CD1c-positive myeloid dendritic cell (primary cell): ENCODE data around the gene COIL.
A peak's percentile ranks its signal among the peaks of the same experiment; 100 is the strongest.

ENCODE experiments used
- DNase-seq: peaks from one replicate; pipeline ENCODE4 v3.0.0-alpha.2; 2016; ENCODE audit errors: extremely low spot score

The COIL gene

GRCh38 chr17:56935461-56935860, 25.4 kb downstream of the COIL start:
- no peak for DNase-seq

DNA sequence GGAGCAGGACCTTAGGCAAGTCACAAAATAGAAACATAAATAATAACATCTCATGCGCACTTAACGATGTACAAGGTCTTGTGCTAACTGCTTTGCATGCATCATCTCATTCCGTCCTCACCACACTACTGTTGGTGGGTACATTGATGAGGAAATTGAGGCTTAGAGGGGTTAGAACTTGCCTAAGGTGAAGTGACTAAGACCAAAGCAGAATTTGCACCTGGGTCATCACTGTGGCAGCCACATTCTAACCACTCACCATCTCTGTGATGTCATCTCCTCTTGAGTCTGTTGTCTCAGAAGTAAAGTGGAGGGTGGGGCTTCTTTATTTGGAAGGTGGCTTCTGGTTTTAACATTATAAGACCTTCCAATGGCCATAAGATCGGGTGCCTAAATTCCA, 26.6 kb downstream of the COIL start:
- DNase-seq = no peak

DNA sequence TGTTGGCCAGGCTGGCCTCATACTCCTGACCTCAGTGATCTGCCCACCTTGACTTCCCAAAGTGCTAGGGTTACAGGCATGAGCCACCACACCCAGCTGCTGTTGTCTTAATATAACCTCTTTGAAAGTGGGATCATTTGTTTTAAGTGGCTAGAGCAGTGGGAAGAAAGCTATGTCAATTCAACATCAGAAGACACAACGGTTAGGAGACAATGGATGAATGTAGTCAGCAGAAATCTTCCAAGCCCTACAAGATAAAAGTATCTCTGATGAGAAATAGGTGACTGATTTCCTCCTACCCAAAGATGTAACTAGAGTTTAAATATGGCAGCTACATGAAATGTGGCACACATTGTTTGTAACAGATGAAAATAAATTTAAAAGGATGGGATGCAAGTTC, 27.0 kb downstream of the COIL start:
- no peak for DNase-seq

DNA sequence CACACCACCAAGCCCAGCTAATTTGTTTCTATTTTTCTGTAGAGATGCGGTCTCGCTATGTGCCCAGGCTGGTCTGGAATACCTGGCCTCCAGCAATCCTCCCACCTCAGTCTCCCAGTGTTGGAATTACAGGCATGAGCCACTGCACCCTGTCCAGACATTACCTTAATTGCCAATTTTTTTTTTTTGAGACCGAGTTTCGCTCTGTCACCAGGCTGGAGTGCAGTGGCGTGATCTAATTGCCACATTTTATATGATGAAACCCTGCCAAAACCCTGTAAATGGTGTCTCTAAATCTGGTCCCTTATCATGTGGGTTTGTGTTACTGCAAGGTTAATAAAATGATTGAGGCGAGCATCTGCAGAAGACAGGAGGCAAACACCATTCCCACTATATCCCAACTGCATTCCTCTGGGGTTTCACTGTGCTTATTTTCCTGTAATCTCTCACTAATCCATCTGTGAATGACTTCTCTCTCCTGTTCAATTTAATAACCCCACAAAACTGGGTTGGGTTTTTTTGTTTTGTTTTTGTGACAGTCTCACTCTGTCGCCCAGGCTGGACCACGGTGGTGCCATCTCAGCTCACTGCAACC, 27.6 kb downstream of the COIL start:
- no peak for DNase-seq

DNA sequence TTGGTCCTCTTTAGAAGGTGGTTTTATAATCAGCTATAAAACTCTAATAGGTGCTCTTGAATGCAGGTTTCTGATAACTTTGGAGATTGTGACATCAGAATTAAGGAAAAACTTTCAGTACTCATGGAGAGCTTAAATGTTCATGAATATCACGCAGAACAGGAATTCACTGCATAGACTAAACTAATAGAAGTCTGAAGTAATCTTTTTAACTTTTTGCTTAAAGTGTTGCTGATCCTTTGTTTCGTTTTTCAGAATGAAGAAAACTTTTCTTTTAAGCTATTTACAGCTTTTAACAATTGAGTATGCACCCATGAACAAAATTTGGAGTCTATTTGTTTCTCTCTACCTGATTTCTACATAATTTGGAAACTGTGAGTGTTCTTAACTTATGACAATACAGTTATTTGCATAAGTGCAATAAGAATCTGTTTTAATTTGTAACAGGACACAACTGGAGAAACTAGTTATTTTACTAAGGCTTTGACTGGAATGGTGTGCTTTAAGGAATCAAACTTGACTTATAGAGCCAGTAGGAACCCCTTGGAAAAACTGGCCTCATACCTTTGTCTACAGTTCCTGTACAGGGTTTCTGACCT, 30.0 kb downstream of the COIL start:
- no peak for DNase-seq

GRCh38 chr17:56929362-56929969, 31.4 kb downstream of the COIL start:
- no peak for DNase-seq

DNA sequence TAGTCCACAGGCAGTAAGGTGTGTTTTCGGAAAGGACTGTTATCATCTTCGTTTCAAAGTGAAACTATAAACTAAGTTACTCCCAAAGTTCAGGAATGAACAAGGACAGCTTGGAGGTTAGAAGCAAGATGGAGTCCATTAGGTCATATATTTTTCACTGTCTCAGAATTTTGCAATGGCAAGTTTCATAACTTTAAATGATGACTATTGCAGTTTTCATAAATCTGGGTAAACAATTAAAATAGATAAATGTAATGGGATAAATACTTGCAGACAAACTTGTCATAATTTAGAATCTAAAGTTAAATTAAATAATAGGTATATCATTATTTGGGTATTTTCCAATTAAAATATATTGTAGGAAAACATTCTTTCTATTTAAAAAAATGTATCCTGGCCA, 32.3 kb downstream of the COIL start:
- DNase-seq = no peak

DNA sequence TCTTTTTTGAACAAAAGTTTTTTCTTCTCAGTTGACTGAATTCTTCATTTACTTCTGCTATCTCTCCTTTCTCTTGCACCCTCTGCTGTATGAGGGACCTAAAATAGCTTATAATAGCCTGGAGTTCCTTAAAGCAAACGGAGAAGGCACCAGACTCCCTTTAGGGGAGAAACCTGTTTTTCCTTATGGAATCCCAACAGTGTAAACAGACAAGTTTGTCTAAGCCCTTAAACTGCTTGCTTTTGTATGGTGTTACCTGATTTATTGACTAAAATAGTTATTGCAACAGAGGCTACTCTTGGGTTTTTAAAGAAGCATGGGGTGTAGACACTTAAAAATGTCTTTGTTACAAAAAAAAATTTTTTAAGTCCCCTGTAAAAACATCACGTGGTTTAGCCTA, 34.1 kb downstream of the COIL start:
- DNase-seq = no peak

DNA sequence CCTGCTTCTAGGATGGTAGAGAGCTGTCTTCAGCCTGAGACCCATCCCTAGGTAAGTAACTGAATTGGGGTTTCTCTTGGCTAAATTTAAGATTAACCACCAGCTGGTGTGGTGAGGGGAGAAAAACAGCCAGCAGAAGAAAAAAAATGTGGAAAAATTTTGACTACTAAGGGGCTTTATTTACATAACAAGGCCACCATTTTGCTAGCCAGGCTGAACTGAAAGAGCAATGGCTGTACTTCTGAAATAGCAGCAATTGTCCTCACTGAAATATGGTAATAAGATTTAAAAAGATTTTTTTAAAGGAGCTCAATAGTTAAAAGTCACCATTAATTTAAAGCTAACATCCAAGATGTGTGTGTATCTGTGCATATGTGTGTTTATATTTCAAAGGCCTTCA, 34.6 kb downstream of the COIL start:
- no peak for DNase-seq

DNA sequence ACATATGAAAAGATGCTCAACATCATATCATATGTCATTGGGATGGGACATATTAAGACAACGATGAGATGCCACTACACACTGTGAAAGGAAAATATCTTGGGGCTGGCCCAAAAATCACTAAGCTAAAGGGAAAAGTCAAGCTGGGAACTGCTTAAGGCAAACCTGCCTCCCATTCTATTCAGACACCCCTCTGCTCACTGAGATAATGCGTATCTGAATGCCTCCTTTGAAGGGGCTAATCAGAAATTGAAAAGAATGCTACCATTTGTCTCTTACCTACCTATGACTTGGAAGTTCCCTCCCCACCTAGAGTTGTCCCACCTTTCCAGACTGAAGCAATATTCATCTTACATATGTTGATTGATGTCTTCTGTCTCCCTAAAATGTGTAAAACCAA, 35.8 kb downstream of the COIL start:
- DNase-seq = no peak

GRCh38 chr17:56919717-56920116, 41.1 kb downstream of the COIL start:
- DNase-seq = no peak

DNA sequence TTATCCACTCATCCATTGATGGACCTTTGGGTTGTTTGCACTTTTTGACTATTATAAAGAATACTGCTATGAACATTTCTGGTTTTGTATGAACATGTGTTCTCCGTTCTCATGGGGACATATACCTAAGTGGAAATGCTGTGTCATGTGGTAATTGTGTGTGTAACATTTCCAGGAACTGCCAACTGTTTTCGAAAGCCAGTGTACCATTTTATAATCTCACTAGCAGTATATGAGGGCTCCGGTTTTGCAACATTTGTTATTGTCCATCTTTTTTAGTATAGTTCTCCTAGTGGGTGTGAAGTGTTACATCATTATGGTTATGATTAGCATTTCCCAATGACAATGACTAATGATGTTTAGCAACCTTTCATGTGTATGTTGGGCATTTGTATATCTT, 41.9 kb downstream of the COIL start:
- DNase-seq = peak; percentile 95

DNA sequence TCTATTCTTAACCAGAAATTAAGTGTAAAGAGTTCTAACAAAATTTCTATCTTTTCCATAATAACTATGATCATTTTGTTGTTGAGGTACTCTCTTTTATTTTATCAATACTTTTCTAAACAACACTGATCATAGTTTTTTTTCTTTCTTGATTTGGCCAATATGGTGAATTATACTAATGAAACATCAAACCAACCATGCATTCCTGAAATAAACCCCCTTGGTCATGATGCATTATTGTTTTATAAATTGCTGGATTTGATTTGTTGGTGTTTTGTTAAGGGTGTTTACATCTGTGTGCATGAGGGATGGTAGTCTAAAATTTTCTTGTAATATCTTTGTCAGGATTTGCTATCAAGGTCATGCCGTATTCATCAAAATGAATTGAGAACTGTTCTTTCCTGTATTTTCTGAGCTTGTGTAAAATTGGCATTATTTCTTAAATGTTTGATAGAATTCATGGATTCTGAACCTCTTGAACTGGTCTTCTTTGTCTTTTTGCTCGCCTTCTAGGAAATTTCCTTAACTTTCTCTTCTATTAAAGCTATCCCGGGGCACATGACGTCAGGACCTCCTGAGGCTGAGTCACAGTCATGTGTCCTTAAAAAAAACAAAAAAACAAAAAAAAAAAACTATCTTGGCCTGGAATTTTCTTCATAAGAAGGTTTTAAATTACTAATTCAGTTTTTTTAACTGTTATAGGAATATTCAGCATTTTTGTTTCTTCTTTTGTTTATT, 43.1 kb downstream of the COIL start:
- peak; percentile 85 for DNase-seq

DNA sequence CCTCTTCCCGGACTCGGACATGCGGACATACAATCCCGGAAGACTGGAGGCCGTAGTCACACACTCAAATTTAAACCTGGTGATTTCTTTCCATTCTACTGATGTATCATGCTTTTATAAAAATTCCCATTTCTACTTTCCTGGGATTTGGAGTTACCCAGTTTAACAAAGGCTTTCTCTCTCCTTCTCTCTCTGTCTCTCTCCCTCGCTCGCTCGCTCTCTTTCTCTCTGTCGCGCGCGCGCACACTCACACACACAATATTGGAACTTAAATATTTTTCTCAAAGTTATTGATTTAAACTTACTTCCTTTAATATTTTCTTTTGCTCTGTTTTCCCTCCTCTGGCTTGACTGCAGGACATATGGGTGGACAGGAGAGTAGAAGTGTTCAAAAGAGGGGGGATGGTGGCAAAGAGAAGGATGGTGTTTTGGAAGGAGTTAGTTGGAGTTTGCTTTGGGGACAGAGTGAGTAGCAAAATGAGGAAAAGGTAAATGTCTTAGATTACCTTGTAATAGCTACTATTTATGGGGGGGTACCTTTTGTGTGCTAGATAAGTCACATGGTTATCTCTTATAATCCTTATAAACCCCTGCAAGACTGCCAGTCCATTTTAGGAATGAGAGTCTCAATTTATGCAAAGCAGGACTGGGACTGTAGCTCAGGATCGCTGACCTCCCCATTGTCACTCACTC, 46.1 kb downstream of the COIL start:
- DNase-seq = no peak

- DNase-seq = peak; percentile 94
Observed at GRCh38 chr17:56913867-56914580, 46.8 kb downstream of the COIL start, which contains the start of gene TRIM25. TRIM25 (minus strand) TSS chr17:56914049; CDS start chr17:56913988, 61 bp downstream.

DNA sequence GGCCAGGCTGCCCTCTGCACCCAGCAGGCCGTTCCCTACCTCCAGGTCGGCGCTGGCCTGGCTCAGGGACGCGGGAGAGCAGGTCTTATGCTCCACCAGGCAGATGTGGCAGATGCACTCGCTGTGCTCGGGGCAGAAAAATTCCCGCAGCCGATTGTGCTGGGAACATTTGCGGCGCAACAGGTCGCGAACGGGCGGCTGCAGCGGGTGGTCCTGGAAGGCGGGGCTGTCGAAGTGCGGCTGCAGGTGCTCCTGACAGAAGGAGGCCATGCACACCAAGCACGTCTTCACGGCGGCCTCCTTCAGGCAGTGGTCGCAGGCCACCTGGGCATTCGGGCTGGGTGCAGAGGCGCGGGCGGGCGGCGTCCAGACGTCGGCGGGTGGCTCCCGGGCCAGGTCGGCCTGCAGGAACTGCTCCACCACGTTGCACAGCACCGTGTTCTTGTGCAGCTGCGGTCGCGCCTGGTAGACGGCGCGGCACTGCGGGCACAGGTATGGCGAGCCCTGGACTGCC, 47.4 kb downstream of the COIL start:
- DNase-seq = no peak

- no peak for DNase-seq
Observed at GRCh38 chr17:56913000-56913311, 47.9 kb downstream of the COIL start.

GRCh38 chr17:56912105-56912999, 48.5 kb downstream of the COIL start:
- no peak for DNase-seq

DNA sequence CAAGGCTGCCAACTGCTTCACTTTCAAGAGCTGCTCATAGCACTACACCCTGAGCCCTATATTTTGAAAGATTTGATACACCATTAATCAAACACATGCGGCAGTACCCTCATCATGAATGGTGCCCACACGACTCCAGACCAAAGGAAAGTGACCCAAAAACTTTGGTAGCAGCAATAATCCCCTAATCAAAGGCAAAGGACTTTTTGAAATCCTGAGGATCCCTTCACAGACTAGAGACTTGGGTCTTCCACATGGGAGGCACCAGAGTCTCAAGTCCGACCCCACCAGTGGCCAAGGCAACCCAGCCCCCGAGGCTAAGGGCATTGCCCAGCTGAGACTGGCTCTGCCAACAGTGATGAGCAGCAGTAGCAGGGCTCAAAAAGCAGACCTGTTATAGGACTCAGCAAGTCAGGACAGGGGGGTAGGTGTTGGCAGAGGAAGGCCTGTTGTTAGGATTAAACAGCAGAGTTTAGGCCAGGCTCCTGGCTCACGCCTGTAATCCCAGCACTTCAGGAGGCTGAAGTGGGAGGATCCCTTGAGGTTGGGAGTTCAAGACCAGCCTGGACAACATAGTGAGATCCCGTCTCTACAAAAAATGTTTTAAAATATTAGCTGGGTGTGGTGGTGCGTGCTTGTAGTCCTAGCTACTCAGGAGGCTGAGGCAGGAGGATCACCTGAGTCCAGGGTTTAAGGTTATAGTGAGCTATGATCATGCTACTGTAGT, 50.2 kb downstream of the COIL start:
- DNase-seq = no peak
